ENCODE data around the gene MBP.

The MBP gene

DNA sequence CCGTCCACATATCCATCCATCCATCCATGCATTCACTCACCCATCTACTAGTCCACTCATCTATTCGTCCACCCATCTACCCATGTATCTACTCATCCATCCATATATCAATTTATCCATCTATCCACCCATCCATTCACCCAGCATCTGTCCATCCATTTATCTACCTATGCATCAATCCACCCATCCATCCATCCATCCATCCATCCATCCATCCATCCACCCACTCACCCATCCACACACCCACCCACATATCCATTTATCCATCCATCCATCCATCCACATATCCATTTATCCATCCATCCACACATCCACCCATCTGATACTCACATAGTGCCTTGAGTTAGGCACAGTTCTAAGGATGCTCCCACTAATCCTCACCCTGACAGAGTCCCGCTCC lies 99.0 kb downstream of the MBP start:
- TF ChIP-seq FOXK2 (IDR thresholded peaks at IDR 0.05) (no peak), LEF1 (IDR thresholded peaks at IDR 0.05; ENCODE audit: borderline replicate concordance) (no peak), ARNT (IDR thresholded peaks at IDR 0.05) (no peak)
- POLR2A ChIA-PET, result no interaction called here
- CTCF ChIA-PET, result no interaction called here
- no peak for DNase-seq (ENCODE audit: extremely low spot score)

DNA sequence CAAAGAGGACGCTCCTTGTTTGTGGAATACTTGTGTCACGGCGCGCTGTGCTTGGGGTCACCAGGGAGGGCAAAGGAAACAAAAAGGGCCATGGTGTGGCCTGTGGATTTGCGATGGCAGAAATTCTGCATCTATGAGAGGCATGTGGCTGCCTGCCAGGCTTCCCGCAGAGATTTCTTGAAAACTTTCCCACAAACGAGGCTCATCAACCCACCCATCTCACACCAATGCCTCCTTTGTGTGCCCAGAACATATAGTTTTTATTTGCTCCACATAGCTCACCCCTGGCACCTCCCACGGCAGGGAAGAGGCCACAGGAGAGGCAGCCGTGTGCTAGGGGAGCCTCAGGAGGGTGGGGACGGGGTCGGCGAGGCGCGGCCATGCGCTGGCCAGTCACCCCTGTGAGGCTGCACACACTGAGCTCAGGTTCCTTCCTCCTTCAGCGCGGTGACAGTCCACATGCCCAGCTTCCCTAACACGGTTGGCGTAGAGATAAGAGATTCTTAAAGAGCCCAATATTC lies 100.3 kb downstream of the MBP start:
- TF ChIP-seq FOXM1 (IDR thresholded peaks at IDR 0.05; ENCODE audit: borderline replicate concordance), result no peak
- no peak for TF ChIP-seq HDGF (IDR thresholded peaks at IDR 0.05; ENCODE audit: borderline replicate concordance)
- TF ChIP-seq TARDBP (IDR thresholded peaks at IDR 0.05), result no peak
- no peak for TF ChIP-seq ZNF384 (IDR thresholded peaks at IDR 0.05)
- no peak for TF ChIP-seq BHLHE40 (IDR thresholded peaks at IDR 0.05; ENCODE audit: borderline replicate concordance)
- TF ChIP-seq SP1 (IDR thresholded peaks at IDR 0.05), result no peak
- TF ChIP-seq CTBP1 (IDR thresholded peaks at IDR 0.05; ENCODE audit: borderline replicate concordance), result no peak
- no peak for TF ChIP-seq FOXA1 (IDR thresholded peaks at IDR 0.05)
- ChIA-PET CTCF (no interaction called here), POLR2A (no interaction called here)
- DNase-seq (ENCODE audit: extremely low spot score), result no peak

DNA sequence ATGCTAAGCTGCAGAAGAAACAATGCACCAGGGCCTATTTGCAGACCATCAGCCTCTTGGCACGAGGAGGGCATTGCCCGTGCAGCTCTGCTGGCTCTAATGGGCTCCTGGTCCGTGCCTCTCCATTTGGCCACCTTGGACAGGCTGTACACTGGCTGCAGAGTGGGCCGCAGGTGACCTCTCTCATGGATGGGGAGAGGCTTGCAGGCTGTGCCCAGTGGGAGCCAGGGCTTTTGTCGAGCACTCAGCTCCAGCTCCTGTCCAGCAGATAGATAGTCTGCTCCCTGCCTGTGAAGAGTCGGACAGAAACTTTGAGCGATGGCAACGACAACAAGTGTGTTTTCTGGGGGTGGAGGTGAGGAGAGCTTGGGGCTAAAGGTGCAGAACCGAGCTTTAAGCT lies 100.9 kb downstream of the MBP start:
- ChIA-PET CTCF (no interaction called here), POLR2A (no interaction called here)
- DNase-seq (ENCODE audit: extremely low spot score), result no peak
- TF ChIP-seq L3MBTL2 (conservative IDR thresholded peaks at IDR 0.05) (no peak), LEF1 (IDR thresholded peaks at IDR 0.05; ENCODE audit: borderline replicate concordance) (no peak)

DNA sequence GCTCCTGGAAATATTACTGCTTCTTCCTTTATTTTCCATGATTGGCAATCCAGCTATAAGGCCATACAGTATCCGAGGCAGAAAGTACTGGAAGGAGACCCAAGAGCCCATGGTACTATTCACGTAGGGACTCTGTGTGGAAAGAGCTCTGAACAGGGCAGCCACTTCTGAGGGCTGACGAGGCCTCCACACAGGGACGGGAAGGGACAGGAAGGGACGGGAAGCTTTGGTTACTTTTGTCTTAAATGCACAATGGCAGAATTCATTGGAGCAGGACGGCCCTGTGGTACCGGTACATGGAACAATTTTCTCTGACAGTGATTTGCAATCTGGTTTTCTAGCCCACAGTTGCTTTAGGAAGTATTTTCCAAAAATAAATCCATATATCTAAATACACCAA lies 102.4 kb downstream of the MBP start:
- TF ChIP-seq ARNT (IDR thresholded peaks at IDR 0.05) (no peak), SP1 (IDR thresholded peaks at IDR 0.05) (no peak), ELF4 (IDR thresholded peaks at IDR 0.05) (no peak), FOXA1 (IDR thresholded peaks at IDR 0.05) (no peak), LEF1 (IDR thresholded peaks at IDR 0.05; ENCODE audit: borderline replicate concordance) (no peak), CTBP1 (IDR thresholded peaks at IDR 0.05; ENCODE audit: borderline replicate concordance) (no peak), FOXK2 (IDR thresholded peaks at IDR 0.05) (no peak), TARDBP (IDR thresholded peaks at IDR 0.05) (no peak), ZNF384 (IDR thresholded peaks at IDR 0.05) (no peak), SUZ12 (IDR thresholded peaks at IDR 0.05) (no peak), NFRKB (IDR thresholded peaks at IDR 0.05) (no peak)
- TF ChIP-seq, protein P1, sequence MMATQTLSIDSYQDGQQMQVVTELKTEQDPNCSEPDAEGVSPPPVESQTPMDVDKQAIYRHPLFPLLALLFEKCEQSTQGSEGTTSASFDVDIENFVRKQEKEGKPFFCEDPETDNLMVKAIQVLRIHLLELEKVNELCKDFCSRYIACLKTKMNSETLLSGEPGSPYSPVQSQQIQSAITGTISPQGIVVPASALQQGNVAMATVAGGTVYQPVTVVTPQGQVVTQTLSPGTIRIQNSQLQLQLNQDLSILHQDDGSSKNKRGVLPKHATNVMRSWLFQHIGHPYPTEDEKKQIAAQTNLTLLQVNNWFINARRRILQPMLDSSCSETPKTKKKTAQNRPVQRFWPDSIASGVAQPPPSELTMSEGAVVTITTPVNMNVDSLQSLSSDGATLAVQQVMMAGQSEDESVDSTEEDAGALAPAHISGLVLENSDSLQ (IDR thresholded peaks at IDR 0.05), result no peak
- CTCF ChIA-PET, result no interaction called here
- POLR2A ChIA-PET, result no interaction called here

GRCh38 chr18:77025831-77026363 lies 106.7 kb downstream of the MBP start:
- no peak for DNase-seq (ENCODE audit: extremely low spot score)
- TF ChIP-seq ELF4 (IDR thresholded peaks at IDR 0.05) (no peak), HDGF (IDR thresholded peaks at IDR 0.05; ENCODE audit: borderline replicate concordance) (no peak), ZNF384 (IDR thresholded peaks at IDR 0.05) (no peak), ARNT (IDR thresholded peaks at IDR 0.05) (no peak), NFRKB (IDR thresholded peaks at IDR 0.05) (no peak), CTBP1 (IDR thresholded peaks at IDR 0.05; ENCODE audit: borderline replicate concordance) (no peak), LEF1 (IDR thresholded peaks at IDR 0.05; ENCODE audit: borderline replicate concordance) (no peak), BHLHE40 (IDR thresholded peaks at IDR 0.05; ENCODE audit: borderline replicate concordance) (no peak), SUZ12 (IDR thresholded peaks at IDR 0.05) (no peak), FOXK2 (IDR thresholded peaks at IDR 0.05) (no peak), L3MBTL2 (conservative IDR thresholded peaks at IDR 0.05) (no peak), TARDBP (IDR thresholded peaks at IDR 0.05) (no peak)
- TF ChIP-seq, protein P1 (IDR thresholded peaks at IDR 0.05), result no peak
- CTCF ChIA-PET, result no interaction called here
- POLR2A ChIA-PET, result no interaction called here

More for the DNA sequence above, 102.4 kb downstream of the MBP start:
- no peak for DNase-seq (ENCODE audit: extremely low spot score)

DNA sequence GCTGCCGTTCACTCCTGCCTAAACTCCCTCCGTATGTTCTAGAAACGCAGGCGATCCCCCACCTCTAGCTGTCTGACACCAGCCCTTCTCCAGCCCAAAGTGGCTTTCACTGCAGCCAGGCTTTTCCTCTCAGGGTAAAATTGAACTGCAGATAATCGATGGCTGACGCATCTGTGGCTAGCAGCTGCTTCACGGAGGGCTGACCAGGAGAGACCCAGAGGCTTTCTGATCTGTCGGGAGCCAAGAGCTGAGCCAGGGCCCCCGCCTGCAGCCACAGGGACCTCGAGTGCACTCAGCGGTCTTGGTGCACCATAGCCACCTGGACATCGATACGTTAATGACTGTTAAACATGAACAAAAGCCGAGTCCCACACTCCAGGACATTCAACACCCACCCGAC lies 107.5 kb downstream of the MBP start:
- CTCF ChIA-PET, result no interaction called here
- POLR2A ChIA-PET, result no interaction called here
- DNase-seq (ENCODE audit: extremely low spot score), result no peak
- TF ChIP-seq FOXM1 (IDR thresholded peaks at IDR 0.05; ENCODE audit: borderline replicate concordance), result no peak
- no peak for TF ChIP-seq SUZ12 (IDR thresholded peaks at IDR 0.05)
- no peak for TF ChIP-seq L3MBTL2 (conservative IDR thresholded peaks at IDR 0.05)
- no peak for TF ChIP-seq FOXA1 (IDR thresholded peaks at IDR 0.05)
- no peak for TF ChIP-seq LEF1 (IDR thresholded peaks at IDR 0.05; ENCODE audit: borderline replicate concordance)
- TF ChIP-seq BHLHE40 (IDR thresholded peaks at IDR 0.05; ENCODE audit: borderline replicate concordance), result no peak
- no peak for TF ChIP-seq HDGF (IDR thresholded peaks at IDR 0.05; ENCODE audit: borderline replicate concordance)

DNA sequence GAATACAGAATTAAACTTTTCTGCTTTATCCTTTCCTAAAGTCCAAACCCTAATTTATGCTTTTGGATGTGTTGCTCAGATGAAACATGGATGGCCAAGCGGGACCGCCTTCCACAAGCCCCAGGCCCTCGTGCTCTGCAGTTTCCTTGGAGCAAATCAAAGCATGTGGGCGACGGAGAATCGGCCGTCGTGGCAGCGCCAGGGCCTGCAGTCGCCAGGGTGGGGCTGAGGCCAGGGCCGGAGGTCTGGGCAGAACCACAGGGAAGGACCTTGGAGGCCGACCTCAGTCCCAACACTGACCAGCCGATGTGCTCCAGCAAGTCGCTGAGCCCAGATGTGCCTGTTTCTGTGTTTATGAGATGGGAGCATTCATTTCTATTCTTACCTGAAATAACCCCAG lies 108.1 kb downstream of the MBP start:
- POLR2A ChIA-PET, result no interaction called here
- TF ChIP-seq ELF4 (IDR thresholded peaks at IDR 0.05) (no peak), TARDBP (IDR thresholded peaks at IDR 0.05) (no peak)
- DNase-seq (ENCODE audit: extremely low spot score), result no peak
- CTCF ChIA-PET, result no interaction called here

- POLR2A ChIA-PET, result no interaction called here
- CTCF ChIA-PET, result no interaction called here
- DNase-seq (ENCODE audit: extremely low spot score), result no peak
- TF ChIP-seq HDGF (IDR thresholded peaks at IDR 0.05; ENCODE audit: borderline replicate concordance) (no peak), FOXM1 (IDR thresholded peaks at IDR 0.05; ENCODE audit: borderline replicate concordance) (no peak), BHLHE40 (IDR thresholded peaks at IDR 0.05; ENCODE audit: borderline replicate concordance) (no peak), SP1 (IDR thresholded peaks at IDR 0.05) (no peak), L3MBTL2 (conservative IDR thresholded peaks at IDR 0.05) (no peak), FOXK2 (IDR thresholded peaks at IDR 0.05) (no peak), ZNF384 (IDR thresholded peaks at IDR 0.05) (no peak), TARDBP (IDR thresholded peaks at IDR 0.05) (no peak), LEF1 (IDR thresholded peaks at IDR 0.05; ENCODE audit: borderline replicate concordance) (no peak), ELF4 (IDR thresholded peaks at IDR 0.05) (no peak), FOXA1 (IDR thresholded peaks at IDR 0.05) (no peak), SUZ12 (IDR thresholded peaks at IDR 0.05) (no peak), ARNT (IDR thresholded peaks at IDR 0.05) (no peak), CTBP1 (IDR thresholded peaks at IDR 0.05; ENCODE audit: borderline replicate concordance) (no peak)
- TF ChIP-seq, protein P1 (IDR thresholded peaks at IDR 0.05), result no peak
These were observed 109.3 kb downstream of the MBP start for GRCh38 chr18:77023102-77023782.
